ENCODE results near the gene SLCO1B3. TPM values are rescaled to one million over a fixed set of nuclear protein-coding genes. Genes with fewer than 3 reads are reported as not detected.

SLCO1B3 gene
- total RNA-seq, 1 experiment from 2014 or later = 0.12 TPM

DNA sequence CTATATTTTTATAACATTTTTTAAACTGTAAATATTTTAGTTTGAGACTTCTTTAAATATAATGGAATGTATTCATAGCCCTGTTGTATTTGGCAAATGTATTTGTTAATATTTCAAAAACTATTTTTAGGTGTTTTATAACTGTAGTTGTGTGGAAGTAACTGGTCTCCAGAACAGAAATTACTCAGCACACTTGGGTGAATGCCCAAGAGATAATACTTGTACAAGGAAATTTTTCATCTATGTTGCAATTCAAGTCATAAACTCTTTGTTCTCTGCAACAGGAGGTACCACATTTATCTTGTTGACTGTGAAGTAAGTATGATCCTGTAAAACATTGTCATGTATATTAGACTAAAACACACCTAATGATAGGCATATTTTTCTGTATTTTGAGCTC lies 72.8 kb downstream of the SLCO1B3 start:
- DNase-seq (ENCODE audit: extremely low read depth, low read depth) = no peak

DNA sequence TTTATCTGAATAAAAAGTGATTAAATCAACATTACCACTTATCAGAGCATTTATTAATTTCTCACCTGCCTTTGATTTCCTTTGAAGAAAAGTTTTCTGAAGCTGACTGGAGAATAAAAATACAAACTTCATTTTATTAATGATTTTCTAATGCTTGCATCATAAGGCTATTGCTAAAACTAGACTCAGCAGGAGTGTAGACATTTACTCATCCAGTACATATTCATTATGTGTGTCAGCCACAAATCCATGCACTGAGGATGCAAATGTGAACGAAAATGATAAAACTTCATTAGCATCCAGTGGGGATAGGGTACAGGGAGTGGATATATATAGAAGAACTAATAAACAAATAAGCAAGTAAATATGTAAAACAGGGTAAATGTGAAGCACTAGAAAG lies 74.6 kb downstream of the SLCO1B3 start:
- DNase-seq (ENCODE audit: extremely low read depth, low read depth) = no peak

DNA sequence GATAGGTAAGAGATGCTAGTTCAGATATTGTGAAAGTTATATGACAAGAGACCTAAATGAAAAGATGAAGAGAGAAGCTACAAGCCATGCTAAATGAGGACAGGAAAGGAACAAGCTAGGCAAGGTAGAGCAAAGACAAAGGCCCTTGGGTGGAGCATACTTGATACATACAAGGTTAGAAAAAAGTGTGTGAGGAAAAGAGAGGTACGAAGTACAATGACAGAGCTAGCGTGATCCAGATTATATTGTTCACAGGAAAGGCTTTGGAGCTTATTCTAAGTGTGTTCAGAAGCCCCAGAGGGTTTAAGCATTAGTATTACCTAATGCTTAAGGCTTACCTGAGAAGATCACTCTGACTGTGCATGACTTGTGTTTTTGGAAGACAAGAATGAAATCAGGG lies 75.0 kb downstream of the SLCO1B3 start:
- DNase-seq (ENCODE audit: extremely low read depth, low read depth) = no peak

DNA sequence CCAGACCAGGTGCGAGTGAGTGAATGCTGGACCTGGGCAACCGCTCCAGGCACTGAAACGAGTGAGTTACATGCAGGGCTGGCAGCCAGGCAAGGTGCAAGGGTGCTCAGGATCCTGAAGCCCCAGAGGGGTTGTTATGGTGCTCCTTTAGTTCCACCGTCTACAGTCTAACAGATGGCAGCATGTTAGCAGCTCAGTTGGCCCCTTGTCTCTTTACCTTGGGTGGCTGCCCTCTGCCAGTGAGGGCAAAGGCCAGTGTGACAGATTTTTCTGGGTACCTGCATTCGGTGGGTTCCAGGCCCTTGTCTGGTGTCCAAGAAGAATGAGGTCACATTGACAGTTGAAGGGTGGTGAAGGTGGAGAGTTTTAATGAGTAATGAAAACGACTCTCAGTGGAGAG lies 106.8 kb downstream of the SLCO1B3 start:
- no peak for DNase-seq (ENCODE audit: extremely low read depth, low read depth)

DNA sequence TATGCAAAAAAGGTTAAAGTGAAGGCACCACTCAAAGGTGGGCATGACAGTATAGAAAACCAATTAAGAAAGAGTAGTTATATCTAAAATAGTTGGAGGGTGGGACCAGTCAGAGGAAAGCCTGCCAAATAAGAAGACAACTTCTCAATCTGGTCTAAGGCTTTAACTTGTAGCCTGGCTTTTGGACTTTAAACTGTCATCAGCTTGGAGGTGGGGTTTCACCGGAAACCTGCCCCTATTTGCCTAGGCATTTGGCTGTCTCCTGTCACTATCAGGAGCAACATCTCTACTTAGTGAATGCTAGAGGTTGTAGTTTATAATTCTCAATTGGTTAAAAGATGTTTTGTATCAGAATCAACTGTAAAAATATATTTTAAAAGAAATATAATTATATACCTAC lies 107.3 kb downstream of the SLCO1B3 start:
- DNase-seq (ENCODE audit: extremely low read depth, low read depth) = no peak

DNA sequence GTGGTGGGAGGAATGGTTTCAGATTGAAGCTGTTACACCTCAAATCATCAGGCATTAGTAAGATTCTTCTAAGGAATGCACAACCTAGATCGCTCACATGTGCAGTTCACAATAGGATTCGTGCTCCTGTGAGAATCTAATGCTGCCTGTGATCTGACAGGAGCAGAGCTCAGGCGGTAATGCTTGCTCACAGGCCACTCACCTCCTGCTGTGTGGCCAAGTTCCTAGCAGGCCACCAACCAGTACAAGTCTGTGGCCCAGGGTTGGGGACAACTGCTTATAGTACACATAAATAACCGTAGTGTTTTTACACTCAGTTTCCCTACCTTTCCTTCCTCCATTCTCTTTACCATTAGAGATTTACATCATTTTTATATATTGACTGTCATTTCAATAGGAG lies 121.4 kb downstream of the SLCO1B3 start:
- no peak for DNase-seq (ENCODE audit: extremely low read depth, low read depth)

GRCh38 chr12:20946732-20947131 lies 136.2 kb downstream of the SLCO1B3 start:
- peak; percentile 8 for DNase-seq (ENCODE audit: extremely low read depth, low read depth)

DNA sequence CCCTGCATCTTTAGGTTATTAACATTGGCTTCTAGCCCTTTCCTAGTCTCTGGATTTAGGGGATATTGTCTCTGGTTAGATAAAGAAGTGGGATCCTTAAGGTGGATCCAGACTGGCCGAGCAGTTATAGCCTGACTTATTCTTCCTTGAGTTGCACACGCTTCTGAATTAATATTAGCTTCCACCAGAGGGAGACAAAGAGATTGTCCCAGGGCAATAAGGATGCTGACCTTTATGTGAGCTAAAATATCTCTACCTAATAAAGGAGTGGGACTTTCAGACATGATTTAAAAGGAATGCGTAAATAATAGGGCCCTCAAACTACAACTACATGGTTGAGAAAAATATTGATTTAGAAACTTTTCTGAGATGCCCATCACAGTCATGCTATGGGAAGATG lies 139.7 kb downstream of the SLCO1B3 start:
- DNase-seq (ENCODE audit: extremely low read depth, low read depth) = peak; percentile 29

- no peak for DNase-seq (ENCODE audit: extremely low read depth, low read depth)
These were observed 152.8 kb downstream of the SLCO1B3 start for GRCh38 chr12:20963303-20963702.

GRCh38 chr12:20963762-20964161 lies 153.3 kb downstream of the SLCO1B3 start:
- DNase-seq (ENCODE audit: extremely low read depth, low read depth) = no peak

Small RNA genes within 50 kb of the gene (small RNA-seq; reads per million reads assigned to genes)
- gene AC011604.1 = 0 reads per million in 2 experiments

Other genes starting within 250 kb of the SLCO1B3 start
- gene SLCO1C1, start 115.4 kb upstream of the SLCO1B3 start, total RNA-seq (2014; rRNA removed; shearing (Covaris generic)) = 0.22 TPM in 1 of 2 replicates, not detected in the other

Measured in NCI-H460 (cell line).